ENCODE results near the gene ORC3. TPM values are rescaled to one million over a fixed set of nuclear protein-coding genes. Genes with fewer than 3 reads are reported as not detected.

The ORC3 gene
- total and polyA plus RNA-seq, 2 donors (not counting 3 experiments of a cell fraction or from before 2014, with no cell fraction given): 9.2 to 17.9 TPM

DNA sequence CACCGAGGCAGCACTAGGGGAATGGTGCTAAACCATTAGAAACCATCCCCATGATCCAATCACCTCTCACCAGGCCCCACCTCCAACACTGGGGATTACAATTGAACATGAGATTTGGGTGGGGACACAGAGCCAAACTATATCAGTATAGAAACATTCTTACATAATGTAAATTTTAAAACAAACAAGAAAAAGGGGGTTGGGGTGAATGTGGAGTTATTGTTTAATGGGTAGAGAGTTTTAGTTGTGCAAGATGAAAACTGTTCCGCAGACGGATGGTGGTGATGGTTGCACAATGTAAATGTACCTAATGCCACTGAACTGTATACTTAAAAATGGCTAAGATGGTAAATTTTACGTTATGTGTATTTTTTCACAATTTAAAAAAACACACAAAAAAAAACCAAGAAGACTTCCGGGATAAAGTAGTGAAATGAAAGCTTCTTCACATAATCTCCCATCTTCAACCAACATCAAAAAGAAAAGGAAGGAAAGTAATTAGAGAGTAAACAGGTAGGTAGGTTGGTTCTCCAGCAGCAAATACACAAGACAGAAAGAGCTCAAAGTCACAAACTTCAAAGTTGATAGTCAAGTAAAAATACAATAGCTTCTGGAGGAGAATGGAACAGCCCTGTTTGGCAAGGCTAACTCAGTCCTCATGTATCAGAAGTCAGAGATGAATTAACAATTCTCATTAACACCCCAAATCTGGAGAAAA lies 16.5 kb upstream of the ORC3 start:
- FAIRE-seq (no peak), DNase-seq (ENCODE audit: low read depth, low spot score) (no peak)
- no peak for TF ChIP-seq EZH2 (IDR thresholded peaks at IDR 0.05; ENCODE audit: borderline replicate concordance, low read depth, low read length, severe bottlenecking)
- no peak for TF ChIP-seq MYC (IDR thresholded peaks at IDR 0.05; ENCODE audit: low read depth, low read length)
- no peak for TF ChIP-seq GATA2 (IDR thresholded peaks at IDR 0.05; ENCODE audit: insufficient read depth, insufficient read length, low read depth, low read length)
- TF ChIP-seq CTCF (IDR thresholded peaks at IDR 0.05; ENCODE audit: extremely low read depth in 1 of 2, insufficient read depth in 1 of 2, low read depth in 1 of 2, low read length in 2 of 2): no peak
- TF ChIP-seq POLR2AphosphoS5 (IDR thresholded peaks at IDR 0.05; ENCODE audit: insufficient read depth, low read depth, low read length): no peak
- no peak for TF ChIP-seq FOS (IDR thresholded peaks at IDR 0.05; ENCODE audit: borderline replicate concordance, insufficient read depth, low read length)
- TF ChIP-seq, protein P1, sequence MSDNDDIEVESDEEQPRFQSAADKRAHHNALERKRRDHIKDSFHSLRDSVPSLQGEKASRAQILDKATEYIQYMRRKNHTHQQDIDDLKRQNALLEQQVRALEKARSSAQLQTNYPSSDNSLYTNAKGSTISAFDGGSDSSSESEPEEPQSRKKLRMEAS (IDR thresholded peaks at IDR 0.05; ENCODE audit: insufficient read depth, insufficient read length): no peak
- no peak for TF ChIP-seq JUN (IDR thresholded peaks at IDR 0.05; ENCODE audit: borderline replicate concordance, insufficient read depth, insufficient read length, low read depth)
- no peak for TF ChIP-seq POLR2A (IDR thresholded peaks at IDR 0.05; ENCODE audit: low read depth, low read length)
- Histone ChIP-seq H3K4me2 (ENCODE audit: insufficient read depth, low read length) (no peak overlapping the region), H3K9me3 (replicated peaks; ENCODE audit: control insufficient read depth, insufficient read depth, low read length) (no peaks in the 10 kb centered on the region), H3K4me3 (replicated peaks in 1 of 3; ENCODE audit: insufficient read depth in 1 of 3, low read depth in 1 of 3, low read length in 3 of 3) (no peak overlapping the region), H3K9ac (replicated peaks; ENCODE audit: extremely low read depth, insufficient read depth, low read length) (no peak overlapping the region), H3K27ac (ENCODE audit: insufficient read depth, low read depth, low read length) (no peak overlapping the region), H3K4me1 (ENCODE audit: control insufficient read depth, extremely low read depth, insufficient read depth, low read length) (peaks cover 26% of the 10 kb centered on the region), H3K36me3 (ENCODE audit: control insufficient read depth in 2 of 2, extremely low read depth in 1 of 2, insufficient read depth in 2 of 2, low read length in 2 of 2) (no peaks in the 10 kb centered on the region), H3K79me2 (ENCODE audit: control insufficient read depth, insufficient read depth, low read length) (peaks cover 70% of the 10 kb centered on the region), H3K9me1 (replicated peaks; ENCODE audit: control insufficient read depth, extremely low read depth, insufficient read depth, low read length) (no peaks in the 10 kb centered on the region), H3K27me3 (ENCODE audit: control insufficient read depth in 2 of 2, insufficient read depth in 2 of 2, low read length in 2 of 2) (no peaks in the 10 kb centered on the region), H4K20me1 (replicated peaks; ENCODE audit: control insufficient read depth, extremely low read depth, insufficient read depth, low read length) (no peaks in the 10 kb centered on the region), H2AFZ (ENCODE audit: low read depth, low read length) (no peak overlapping the region)
- intact Hi-C loops (cut with micrococcal nuclease) (no loop called here), dilution Hi-C loops (cut with MboI; ENCODE audit: extremely low pct_ligation_motif_present, low sequenced_read_pairs) (no loop called here)
- CTCF ChIA-PET: interaction anchor here (1.0 to 1.3 kb wide), 3 partner anchors 10 to 181 kb away, joined by 3 to 4 read pairs (median 3); no protein-coding TSS in a partner anchor
- POLR2A ChIA-PET: no interaction called here
- BruUV-seq (replicated peaks): no TSS peak
